Measurements from ENCODE around the gene MRPS11.
A peak's percentile ranks its signal among the peaks of the same experiment; 100 is the strongest.
"Not testable (repeated sequence)": the region's sequence is repeated elsewhere in the genome, so short reads cannot be mapped to it uniquely, and the experiment has no call there.

MRPS11 gene

GRCh38 chr15:88467073-88467934, at the start of gene MRPS11, which contains the start of gene MRPL46:
Gene MRPS11, plus strand, starts transcription at chr15:88467708. Its CDS starts 10 bp downstream, at chr15:88467718.
Gene MRPL46, minus strand, starts transcription at chr15:88467388. Its CDS starts 11 bp downstream, at chr15:88467377.
- DNase-seq, result peak; percentile 79

GRCh38 chr15:88419830-88420229, 47.7 kb upstream of the MRPS11 start:
- DNase-seq, result no peak

GRCh38 chr15:88423331-88423730, 44.2 kb upstream of the MRPS11 start:
- no peak for DNase-seq

GRCh38 chr15:88426304-88426703, 41.2 kb upstream of the MRPS11 start:
- no peak for DNase-seq

GRCh38 chr15:88428053-88428452, 39.5 kb upstream of the MRPS11 start:
- no peak for DNase-seq

GRCh38 chr15:88428805-88429605, 38.5 kb upstream of the MRPS11 start:
- no peak for DNase-seq

GRCh38 chr15:88430051-88430450, 37.5 kb upstream of the MRPS11 start:
- no peak for DNase-seq

GRCh38 chr15:88431441-88431840, 36.1 kb upstream of the MRPS11 start:
- no peak for DNase-seq

GRCh38 chr15:88433046-88433685, 34.3 kb upstream of the MRPS11 start:
- DNase-seq, result no peak

GRCh38 chr15:88434106-88434505, 33.4 kb upstream of the MRPS11 start:
- not testable (repeated sequence) for DNase-seq

- no peak for DNase-seq
Measured at GRCh38 chr15:88438181-88438580, 29.3 kb upstream of the MRPS11 start.

- no peak for DNase-seq
Measured at GRCh38 chr15:88440021-88440420, 27.5 kb upstream of the MRPS11 start.

- DNase-seq, result no peak
Measured at GRCh38 chr15:88441076-88441730, 26.3 kb upstream of the MRPS11 start.

- no peak for DNase-seq
Measured at GRCh38 chr15:88447206-88447605, 20.3 kb upstream of the MRPS11 start.

- no peak for DNase-seq
Measured at GRCh38 chr15:88447741-88448140, 19.8 kb upstream of the MRPS11 start.

GRCh38 chr15:88448991-88449461, 18.5 kb upstream of the MRPS11 start:
- DNase-seq, result no peak

- DNase-seq, result no peak
Measured at GRCh38 chr15:88449581-88449980, 17.9 kb upstream of the MRPS11 start.

GRCh38 chr15:88450125-88450798, 17.2 kb upstream of the MRPS11 start:
- peak; percentile 44 for DNase-seq

- no peak for DNase-seq
Measured at GRCh38 chr15:88453651-88454050, 13.9 kb upstream of the MRPS11 start.

GRCh38 chr15:88454236-88454635, 13.3 kb upstream of the MRPS11 start:
- DNase-seq, result no peak

- no peak for DNase-seq
Measured at GRCh38 chr15:88454867-88455810, 12.4 kb upstream of the MRPS11 start.

All from NK-92 treated with Interleukin-12 subunit alpha and Interleukin-12 subunit beta, amount 100 ng/mL, for 24 hours (cell line).